ENCODE data around the gene ADGRB3. TPM values are rescaled to one million over a fixed set of nuclear protein-coding genes. Genes with fewer than 3 reads are reported as not detected.

The ADGRB3 gene
- total and polyA plus RNA-seq, 2 experiments from 2014 or later: not detected

DNA sequence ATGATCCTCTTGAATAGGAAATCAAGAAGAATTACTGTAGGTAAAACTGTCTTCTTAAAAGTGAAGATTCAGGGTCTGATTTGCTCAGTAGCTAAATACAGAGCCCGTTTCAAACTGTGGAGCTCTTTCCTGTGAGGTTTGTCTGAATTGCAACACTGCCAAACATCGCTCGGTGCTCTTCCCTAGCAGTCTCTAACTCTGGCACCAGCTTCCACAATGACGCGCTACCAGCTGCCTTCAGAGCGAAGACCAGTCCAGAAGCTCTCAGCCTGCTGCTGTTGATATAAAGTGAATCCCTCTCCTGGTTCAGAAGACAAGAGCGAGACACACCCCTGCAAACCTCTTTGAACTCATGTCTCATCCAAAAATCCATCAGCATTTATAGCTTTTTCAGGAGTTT is 714.7 kb downstream of the ADGRB3 start:
- Histone ChIP-seq H3K27me3 (replicated peaks; ENCODE audit: insufficient read depth) (no peaks in the 10 kb centered on the region), H3K9me3 (ENCODE audit: low read depth) (no peaks in the 10 kb centered on the region), H4K20me1 (ENCODE audit: insufficient read depth) (no peaks in the 10 kb centered on the region), H3K79me2 (ENCODE audit: insufficient read depth) (no peaks in the 10 kb centered on the region), H2AFZ (no peak overlapping the region), H3K4me2 (ENCODE audit: unreplicated experiment) (no peak overlapping the region), H3K36me3 (ENCODE audit: low read depth) (no peaks in the 10 kb centered on the region), H3K4me3 (no peak overlapping the region), H3K4me1 (ENCODE audit: insufficient read depth) (no peaks in the 10 kb centered on the region), H3K9ac (no peak overlapping the region), H3K9me2 (ENCODE audit: insufficient read depth) (no peaks in the 10 kb centered on the region), H3F3A (ENCODE audit: insufficient read depth) (no peaks in the 10 kb centered on the region), H3K27ac (no peak overlapping the region)
- TF ChIP-seq EZH2phosphoT487 (IDR thresholded peaks at IDR 0.05; ENCODE audit: insufficient read depth, low read depth) (no peak), EZH2 (IDR thresholded peaks at IDR 0.05; ENCODE audit: insufficient read depth, poor library complexity, severe bottlenecking) (no peak)
- DNase-seq: no peak
- in situ Hi-C loops (cut with MboI): no loop called here
- 18 to 20% methylated on average over 7 of the region's 7 CpGs for WGBS, 2 experiments (ENCODE audit: low coverage in 1 of 2, low lambda C conversion rate in 2 of 2, missing lambda C conversion rate in 2 of 2)

DNA sequence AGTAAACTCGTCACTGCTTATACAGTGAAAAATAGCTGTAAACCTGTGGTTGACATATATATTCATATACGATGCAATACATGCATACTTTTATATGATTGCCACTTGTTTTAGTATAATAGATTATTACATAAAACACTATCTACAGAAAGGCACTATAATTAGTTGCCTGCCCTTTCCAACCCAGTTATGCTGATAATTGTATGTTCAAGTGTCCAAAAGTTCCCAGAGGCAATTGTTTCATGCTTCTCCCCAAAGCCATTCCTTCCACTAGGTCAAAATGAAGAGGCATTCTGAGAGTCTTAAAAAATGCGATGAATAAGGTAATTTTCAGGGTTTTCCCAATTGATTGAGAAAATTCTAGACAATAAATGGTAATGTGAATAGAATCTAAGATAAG is 727.1 kb downstream of the ADGRB3 start:
- WGBS, 2 experiments (ENCODE audit: low coverage in 1 of 2, low lambda C conversion rate in 2 of 2, missing lambda C conversion rate in 2 of 2): 10 to 23% methylated on average over 3 of the region's 3 CpGs
- Histone ChIP-seq H3K27ac (no peak overlapping the region), H3K4me2 (ENCODE audit: unreplicated experiment) (no peak overlapping the region), H3K79me2 (ENCODE audit: insufficient read depth) (no peaks in the 10 kb centered on the region), H2AFZ (no peak overlapping the region), H4K20me1 (ENCODE audit: insufficient read depth) (no peaks in the 10 kb centered on the region), H3F3A (ENCODE audit: insufficient read depth) (no peaks in the 10 kb centered on the region), H3K9me2 (ENCODE audit: insufficient read depth) (no peaks in the 10 kb centered on the region), H3K9ac (no peak overlapping the region), H3K4me1 (ENCODE audit: insufficient read depth) (no peaks in the 10 kb centered on the region), H3K4me3 (no peak overlapping the region), H3K9me3 (ENCODE audit: low read depth) (no peaks in the 10 kb centered on the region), H3K36me3 (ENCODE audit: low read depth) (no peaks in the 10 kb centered on the region), H3K27me3 (replicated peaks; ENCODE audit: insufficient read depth) (no peaks in the 10 kb centered on the region)
- in situ Hi-C loops (cut with MboI): no loop called here
- no peak for DNase-seq
- no peak for TF ChIP-seq EZH2phosphoT487 (IDR thresholded peaks at IDR 0.05; ENCODE audit: insufficient read depth, low read depth)
- no peak for TF ChIP-seq EZH2 (IDR thresholded peaks at IDR 0.05; ENCODE audit: insufficient read depth, poor library complexity, severe bottlenecking)

DNA sequence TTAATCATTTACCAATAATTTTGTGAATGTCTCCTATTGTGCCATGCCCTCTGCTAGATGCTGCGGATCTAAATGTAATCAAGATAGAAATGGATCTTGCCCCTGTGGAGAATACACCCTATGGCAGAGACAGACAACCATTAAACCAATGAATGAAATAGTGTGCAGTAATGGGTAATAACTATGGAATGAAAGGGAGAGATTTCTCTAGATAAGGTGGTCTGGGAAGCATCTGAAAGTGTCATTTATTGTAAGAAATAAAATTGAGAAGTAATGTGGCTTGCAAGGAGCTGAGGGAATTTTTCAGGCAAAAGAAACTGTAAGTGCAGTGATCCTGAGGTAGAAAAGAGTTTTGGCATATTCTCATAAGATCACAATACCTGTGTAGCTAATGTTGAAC is 731.7 kb downstream of the ADGRB3 start:
- no peak overlapping the region for H3K27ac ChIP-seq
- no peaks in the 10 kb centered on the region for H3K9me3 ChIP-seq (ENCODE audit: low read depth)
- no peak overlapping the region for H3K4me3 ChIP-seq
- no peaks in the 10 kb centered on the region for H3F3A ChIP-seq (ENCODE audit: insufficient read depth)
- H2AFZ ChIP-seq: no peak overlapping the region
- no peaks in the 10 kb centered on the region for H3K27me3 ChIP-seq (replicated peaks; ENCODE audit: insufficient read depth)
- no peak for DNase-seq
- WGBS, 2 experiments (ENCODE audit: low coverage in 1 of 2, low lambda C conversion rate in 2 of 2, missing lambda C conversion rate in 2 of 2): 24 to 25% methylated on average over 1 of the region's 1 CpG
- H3K4me1 ChIP-seq (ENCODE audit: insufficient read depth): no peaks in the 10 kb centered on the region
- TF ChIP-seq EZH2 (IDR thresholded peaks at IDR 0.05; ENCODE audit: insufficient read depth, poor library complexity, severe bottlenecking) (no peak), EZH2phosphoT487 (IDR thresholded peaks at IDR 0.05; ENCODE audit: insufficient read depth, low read depth) (no peak)
- in situ Hi-C loops (cut with MboI): no loop called here
- no peak overlapping the region for H3K4me2 ChIP-seq (ENCODE audit: unreplicated experiment)
- no peaks in the 10 kb centered on the region for H3K79me2 ChIP-seq (ENCODE audit: insufficient read depth)
- H3K9ac ChIP-seq: no peak overlapping the region
- no peaks in the 10 kb centered on the region for H3K9me2 ChIP-seq (ENCODE audit: insufficient read depth)
- H4K20me1 ChIP-seq (ENCODE audit: insufficient read depth): no peaks in the 10 kb centered on the region
- H3K36me3 ChIP-seq (ENCODE audit: low read depth): no peaks in the 10 kb centered on the region

DNA sequence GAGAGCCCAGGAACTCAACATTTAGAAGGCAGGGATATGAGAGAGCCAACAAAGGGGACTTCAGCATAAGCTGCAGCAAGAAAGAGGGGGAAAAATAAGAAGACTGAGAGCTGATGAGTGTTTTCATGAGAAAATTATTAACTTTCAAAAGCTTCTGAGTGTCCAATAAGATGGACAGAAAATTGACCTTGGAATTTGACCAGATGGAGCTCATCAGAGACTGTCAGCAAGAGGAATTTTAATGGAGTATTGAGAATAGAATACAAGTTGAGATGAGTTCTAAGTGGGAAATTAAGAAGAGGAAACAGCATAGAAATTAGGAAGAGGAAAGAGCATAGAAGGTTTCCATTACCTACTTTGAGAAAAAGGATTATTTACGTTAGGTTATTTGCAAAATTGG is 733.5 kb downstream of the ADGRB3 start:
- Histone ChIP-seq H3K27ac (no peak overlapping the region), H2AFZ (no peak overlapping the region), H3K79me2 (ENCODE audit: insufficient read depth) (no peaks in the 10 kb centered on the region), H3K4me2 (ENCODE audit: unreplicated experiment) (no peak overlapping the region), H3K9me3 (ENCODE audit: low read depth) (no peaks in the 10 kb centered on the region), H3K9ac (no peak overlapping the region), H3K9me2 (ENCODE audit: insufficient read depth) (no peaks in the 10 kb centered on the region), H3F3A (ENCODE audit: insufficient read depth) (no peaks in the 10 kb centered on the region), H3K4me3 (no peak overlapping the region), H3K27me3 (replicated peaks; ENCODE audit: insufficient read depth) (no peaks in the 10 kb centered on the region), H3K36me3 (ENCODE audit: low read depth) (no peaks in the 10 kb centered on the region), H3K4me1 (ENCODE audit: insufficient read depth) (no peaks in the 10 kb centered on the region), H4K20me1 (ENCODE audit: insufficient read depth) (no peaks in the 10 kb centered on the region)
- DNase-seq: no peak
- whole genome bisulfite sequencing, 2 experiments (ENCODE audit: low coverage in 1 of 2, low lambda C conversion rate in 2 of 2, missing lambda C conversion rate in 2 of 2): 3 to 10% methylated on average over 1 of the region's 1 CpG
- in situ Hi-C loops (cut with MboI): no loop called here
- TF ChIP-seq EZH2phosphoT487 (IDR thresholded peaks at IDR 0.05; ENCODE audit: insufficient read depth, low read depth): no peak
- no peak for TF ChIP-seq EZH2 (IDR thresholded peaks at IDR 0.05; ENCODE audit: insufficient read depth, poor library complexity, severe bottlenecking)

DNA sequence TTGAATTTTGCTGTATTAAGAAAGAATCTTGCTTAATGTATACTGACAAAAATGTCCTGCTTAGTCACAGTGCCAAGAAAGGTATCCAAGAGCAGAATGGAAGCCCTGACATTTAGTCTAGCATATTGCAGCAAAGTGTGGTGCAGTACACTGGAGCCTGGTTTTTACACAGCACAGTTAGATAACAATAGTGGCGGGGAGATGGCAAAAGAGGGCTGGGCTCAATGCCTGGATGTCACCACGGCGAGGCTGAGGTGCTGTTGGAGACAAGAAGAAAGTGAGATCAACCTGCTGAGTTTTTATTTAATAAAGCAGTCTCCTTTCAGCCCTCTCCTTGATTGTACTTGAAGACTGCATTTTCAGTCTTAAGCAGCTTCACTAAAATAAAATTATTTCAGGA is 735.7 kb downstream of the ADGRB3 start:
- Histone ChIP-seq H3K79me2 (ENCODE audit: insufficient read depth) (no peaks in the 10 kb centered on the region), H3K9me2 (ENCODE audit: insufficient read depth) (no peaks in the 10 kb centered on the region), H4K20me1 (ENCODE audit: insufficient read depth) (no peaks in the 10 kb centered on the region), H3K27me3 (replicated peaks; ENCODE audit: insufficient read depth) (no peaks in the 10 kb centered on the region), H3K4me2 (ENCODE audit: unreplicated experiment) (no peak overlapping the region), H3K4me1 (ENCODE audit: insufficient read depth) (no peaks in the 10 kb centered on the region), H3K27ac (no peak overlapping the region), H2AFZ (no peak overlapping the region), H3K4me3 (no peak overlapping the region), H3K9me3 (ENCODE audit: low read depth) (no peaks in the 10 kb centered on the region), H3K9ac (no peak overlapping the region), H3F3A (ENCODE audit: insufficient read depth) (no peaks in the 10 kb centered on the region), H3K36me3 (ENCODE audit: low read depth) (no peaks in the 10 kb centered on the region)
- 20 to 23% methylated on average over 3 of the region's 3 CpGs for WGBS, 2 experiments (ENCODE audit: low coverage in 1 of 2, low lambda C conversion rate in 2 of 2, missing lambda C conversion rate in 2 of 2)
- no peak for TF ChIP-seq EZH2 (IDR thresholded peaks at IDR 0.05; ENCODE audit: insufficient read depth, poor library complexity, severe bottlenecking)
- TF ChIP-seq EZH2phosphoT487 (IDR thresholded peaks at IDR 0.05; ENCODE audit: insufficient read depth, low read depth): no peak
- no peak for DNase-seq
- in situ Hi-C loops (cut with MboI): no loop called here
